HG03066 (cell line): ENCODE results near the gene C20orf204.

Source experiments
- ATAC-seq: cut with Tn5 transposase; IDR thresholded peaks from one replicate; pipeline ENCODE4 v1.9.1; 2021; ENCODE audit warnings: low read depth; ENCODE audit not compliant: unreplicated experiment

Gene C20orf204

DNA sequence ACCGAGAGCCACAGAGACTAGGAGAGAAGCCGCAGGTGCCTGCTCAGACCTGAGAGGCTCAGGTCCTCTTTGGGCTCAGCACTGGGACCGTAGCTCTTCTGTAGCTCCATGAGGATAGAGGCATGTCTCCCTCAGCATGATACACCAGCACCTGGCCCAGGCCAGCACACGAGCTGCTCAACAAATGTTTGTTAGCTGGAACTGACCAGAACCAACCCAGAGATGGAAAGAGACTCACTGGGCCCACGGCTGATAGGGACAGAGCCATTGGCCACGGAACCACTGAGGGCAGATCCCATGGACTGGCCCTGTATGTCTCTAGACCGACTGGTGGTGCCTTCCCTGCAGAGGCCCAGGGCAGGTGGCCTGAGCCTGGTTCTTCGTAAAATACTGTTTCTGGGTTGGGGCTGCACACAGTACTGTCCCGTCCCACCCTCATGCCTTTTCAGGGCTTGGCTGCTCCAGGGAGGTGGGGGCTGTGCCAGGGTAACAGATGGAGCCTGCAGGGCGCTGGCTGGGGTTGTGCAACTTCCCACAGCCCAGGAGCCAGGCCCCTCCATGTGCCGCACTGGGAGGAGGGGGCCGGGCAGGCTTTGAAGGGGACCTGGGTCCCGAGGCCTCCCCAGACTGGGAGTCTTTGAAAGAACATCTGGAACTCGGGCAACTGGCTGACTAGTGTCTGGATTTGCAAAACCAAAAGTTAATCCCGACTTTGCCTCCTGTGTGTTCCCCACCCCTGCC, 5.2 kb downstream of the C20orf204 start:
- no peak for ATAC-seq

DNA sequence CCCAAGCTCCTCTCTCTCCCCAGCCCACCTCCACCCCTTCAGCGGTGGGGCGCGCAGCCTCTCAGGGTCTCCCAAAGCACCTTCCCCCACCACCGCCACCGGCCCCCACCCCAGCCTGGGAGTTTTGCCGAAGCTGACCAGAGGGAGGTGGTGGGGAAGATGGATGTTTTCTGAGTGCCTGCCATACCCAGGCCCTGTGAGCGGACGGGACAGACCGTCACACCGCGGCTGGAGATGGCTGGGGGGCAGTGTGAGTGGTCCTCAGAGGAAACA, 5.7 kb downstream of the C20orf204 start:
- no peak for ATAC-seq

DNA sequence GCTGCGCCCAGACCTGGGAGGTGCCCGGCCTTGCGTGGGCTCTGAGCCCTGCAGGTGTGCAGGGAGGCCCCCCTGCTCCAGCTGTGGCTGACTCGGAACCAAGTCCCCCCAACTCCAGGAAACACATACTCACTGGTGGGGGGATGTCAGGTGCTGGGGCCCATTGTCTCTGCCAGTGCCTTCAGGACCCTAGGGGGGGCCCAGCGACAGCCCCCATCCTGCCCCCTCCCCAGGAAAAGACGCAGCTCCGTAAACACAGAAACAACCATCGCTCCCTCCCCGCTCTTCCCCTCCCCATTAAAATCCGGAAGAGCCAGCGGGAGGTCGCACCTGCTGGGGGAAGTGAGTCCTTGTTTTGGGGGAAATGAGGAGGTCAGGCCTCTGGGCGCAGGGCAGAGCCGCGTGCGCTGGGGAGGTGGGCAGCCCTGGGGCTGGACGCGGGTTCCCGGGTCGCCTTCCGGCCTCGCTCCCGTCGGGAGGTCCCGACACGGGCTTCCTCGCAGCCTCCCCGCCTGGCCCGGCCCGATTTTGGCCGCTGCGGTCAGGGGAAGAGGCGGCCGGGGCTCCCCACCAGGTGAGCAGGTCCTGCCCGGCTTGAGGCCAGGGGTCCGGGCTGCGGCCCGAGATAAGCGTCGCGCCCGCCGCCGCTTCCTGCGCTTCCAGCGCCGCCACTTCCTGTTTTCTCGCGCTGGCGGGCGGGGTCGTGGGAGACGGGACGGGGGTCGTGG, 6.2 kb downstream of the C20orf204 start:
- no peak for ATAC-seq

DNA sequence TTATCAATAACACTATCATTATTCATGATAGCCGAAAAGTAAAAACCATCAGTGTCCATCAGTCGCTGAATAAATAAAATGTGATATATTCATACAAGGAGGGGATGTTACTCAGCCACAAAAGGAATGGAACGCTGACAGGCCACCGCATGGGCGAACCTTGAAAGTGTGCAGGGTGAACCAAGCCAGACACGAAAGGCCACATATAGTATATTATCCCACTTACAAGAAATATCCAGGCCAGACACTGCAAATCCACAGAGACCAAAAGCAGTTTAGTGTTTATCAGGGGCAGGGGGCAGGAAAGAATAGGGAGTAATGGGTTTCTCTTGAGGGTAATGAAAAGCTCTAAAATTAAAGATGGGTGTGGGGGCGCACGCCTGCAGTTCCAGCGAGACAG, 7.8 kb downstream of the C20orf204 start:
- ATAC-seq = no peak

DNA sequence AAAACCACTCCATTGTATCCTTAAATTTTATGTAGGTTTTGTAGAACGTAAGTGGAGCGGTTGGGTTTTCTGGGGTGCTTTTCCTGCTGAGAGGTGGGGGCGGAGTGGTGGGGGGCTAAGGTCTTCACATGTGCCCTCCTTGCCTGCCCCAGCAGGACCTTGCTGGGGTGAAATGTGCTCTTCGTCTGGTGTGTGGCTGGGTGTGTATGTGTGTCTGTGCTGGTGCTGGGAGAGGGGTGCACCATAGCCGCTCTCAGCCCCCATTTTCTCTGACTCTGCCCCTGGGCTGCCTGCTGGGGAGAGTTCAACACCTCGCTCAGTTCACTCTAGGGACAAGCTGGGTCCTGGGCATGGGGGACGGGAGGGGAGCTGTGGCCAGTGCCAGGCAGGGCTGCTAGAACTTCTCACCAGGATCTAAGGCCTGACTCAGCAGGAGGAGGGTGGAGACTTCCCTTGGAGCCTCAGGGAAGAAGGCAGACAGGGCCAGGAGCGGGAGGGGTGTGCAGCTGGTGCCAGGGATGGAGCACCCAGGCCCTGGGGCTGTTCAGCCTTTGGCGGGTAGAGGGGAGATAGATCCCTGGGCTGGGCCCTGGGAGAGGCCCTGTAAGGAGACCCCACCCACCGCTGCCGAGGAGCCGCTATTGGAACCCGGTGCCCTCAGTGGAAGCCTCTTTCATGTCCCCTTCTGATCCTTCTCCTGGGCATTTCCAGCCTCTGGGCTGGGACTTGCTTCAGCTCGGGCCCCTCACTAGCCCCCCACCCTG, 8.7 kb downstream of the C20orf204 start:
- ATAC-seq = no peak

DNA sequence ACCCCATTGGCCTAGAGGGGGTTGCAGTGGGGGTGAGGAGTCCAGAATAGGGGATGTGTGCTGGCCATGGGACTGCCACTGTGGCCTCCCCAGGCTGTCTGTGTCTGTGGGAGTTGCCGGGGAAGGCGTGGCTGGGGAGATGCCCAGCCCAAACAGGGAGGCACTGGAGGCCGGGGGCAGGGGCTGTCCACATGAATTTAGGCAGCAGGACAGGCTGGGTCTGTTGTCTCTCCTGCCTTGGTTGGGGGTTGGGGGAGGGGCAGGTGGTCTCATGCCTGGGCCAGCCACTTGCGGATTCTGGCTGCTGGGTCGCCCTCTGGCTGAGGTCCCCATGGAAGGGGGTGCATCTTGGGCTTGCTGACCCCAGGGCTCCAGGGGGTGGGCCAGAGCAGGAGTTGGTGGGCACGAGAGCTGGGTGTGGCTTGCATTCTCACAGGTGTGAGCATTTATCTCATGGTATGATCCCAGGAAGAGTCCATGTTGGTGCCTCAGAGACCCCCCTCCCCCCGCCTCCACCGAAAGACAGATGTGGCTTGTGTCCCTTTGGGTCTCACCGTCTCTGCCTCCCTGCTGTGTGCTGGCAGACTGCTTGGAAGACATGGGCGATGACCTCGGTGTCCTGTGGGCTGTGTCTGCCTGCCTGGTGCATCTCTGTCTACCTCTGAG, 9.5 kb downstream of the C20orf204 start:
- ATAC-seq = no peak

DNA sequence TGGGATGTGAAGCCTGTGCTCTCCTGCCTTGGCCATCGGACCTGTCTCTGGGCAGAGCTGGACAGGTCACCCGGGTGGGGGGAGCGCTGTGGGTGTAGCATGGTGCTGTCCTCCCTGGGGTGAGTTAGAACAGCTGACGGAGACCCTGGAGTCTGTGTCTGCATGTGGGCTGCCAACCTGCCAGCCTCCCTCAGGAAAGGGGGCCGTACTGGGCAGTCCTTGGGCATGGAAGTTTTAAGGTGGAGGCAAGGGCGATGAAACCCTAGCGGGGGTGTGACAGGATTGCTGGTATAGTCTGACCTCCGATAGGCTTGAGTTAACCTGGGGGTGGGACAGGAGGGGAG, 11.0 kb downstream of the C20orf204 start:
- ATAC-seq = no peak

DNA sequence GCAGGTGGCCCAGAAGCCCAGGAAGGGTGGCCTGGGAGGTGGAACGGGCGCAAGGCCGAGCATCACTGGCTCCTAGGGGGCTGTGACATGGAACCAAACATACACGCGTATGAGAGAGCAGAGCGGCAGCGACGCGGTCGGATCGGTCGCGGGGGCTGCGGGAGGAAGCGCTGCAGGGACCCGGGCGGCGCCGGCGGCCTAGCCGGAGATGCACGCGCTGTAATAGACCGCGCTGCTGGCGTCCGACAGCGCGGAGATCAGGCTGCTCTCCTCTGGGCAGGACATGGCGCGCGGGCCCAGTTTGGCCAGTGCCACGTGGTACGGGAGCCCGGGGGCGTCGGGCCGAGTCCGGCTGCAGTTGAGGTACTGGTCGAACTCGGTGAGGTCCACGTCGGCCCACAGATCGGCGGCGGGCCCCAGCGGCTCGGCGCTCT, 12.0 kb downstream of the C20orf204 start:
- ATAC-seq = no peak

DNA sequence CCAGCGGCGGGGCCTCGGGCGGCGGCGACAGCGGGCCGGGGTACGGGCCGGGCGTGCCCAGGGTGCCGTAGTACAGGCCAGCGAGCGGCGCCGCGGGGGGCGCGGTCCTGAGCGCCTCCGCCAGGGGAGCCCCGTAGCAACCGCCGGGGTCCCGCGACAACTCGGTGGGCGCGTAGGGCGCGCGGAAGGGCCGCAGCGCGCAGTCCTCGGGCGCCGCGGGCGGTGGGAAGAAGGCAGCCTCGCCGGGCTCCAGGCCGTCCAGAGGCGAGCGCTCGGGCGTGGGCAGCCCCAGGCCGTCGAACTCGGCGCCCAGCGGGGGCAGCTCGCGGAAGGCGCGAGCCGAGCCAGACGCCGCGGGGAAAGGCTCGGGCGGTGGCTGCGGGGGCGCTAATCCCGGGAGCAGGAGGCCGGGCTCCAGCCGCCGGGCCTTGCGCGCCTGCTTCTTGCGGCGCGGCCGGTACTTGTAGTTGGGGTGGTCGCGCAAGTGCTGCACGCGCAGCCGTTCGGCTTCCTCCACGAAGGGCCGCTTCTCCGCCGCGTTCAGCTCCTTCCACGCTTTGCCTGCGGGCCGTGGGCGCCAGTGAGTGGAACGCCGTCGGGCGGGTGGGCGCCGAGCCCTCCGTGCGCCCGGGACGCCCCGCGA, 12.5 kb downstream of the C20orf204 start:
- no peak for ATAC-seq

DNA sequence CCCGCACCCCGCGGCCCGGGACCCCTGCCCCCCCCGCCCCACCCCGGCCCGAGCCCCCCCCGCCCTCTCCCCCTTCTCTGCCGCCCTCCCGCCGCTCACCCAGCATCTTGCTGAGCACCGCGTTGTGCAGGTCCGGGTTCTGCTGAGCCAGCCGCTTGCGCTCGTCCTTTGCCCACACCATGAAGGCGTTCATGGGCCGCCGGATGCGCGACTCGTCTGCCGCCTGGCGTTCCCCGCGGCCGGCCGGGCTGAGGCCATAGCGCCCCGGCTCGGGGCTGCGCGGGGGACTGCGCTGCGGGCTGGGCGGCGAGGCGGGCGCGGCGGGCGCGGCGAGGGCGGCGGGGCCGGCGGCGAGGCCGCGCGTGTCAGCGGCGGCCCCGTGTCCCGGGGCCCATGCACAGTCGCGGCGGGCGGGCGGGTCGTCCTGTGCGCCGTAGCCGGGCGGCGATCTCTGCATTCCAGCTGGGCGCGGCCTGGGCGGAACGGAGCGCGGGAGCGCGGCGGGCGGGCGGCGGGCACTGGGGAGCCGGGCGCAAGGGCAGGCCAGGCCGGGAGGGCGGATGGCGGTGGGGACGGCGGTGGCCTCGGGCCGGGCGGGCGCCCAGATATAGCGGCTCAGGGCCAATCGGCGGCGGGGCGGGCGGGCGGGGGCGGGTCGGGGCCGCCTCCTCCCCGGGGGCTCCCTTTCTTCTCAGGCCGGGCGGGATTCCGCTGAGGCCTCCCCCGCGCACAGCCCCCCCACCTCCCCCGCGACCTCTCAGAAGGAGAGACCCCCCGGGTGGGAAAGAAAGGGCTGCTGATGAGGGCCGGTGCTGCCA, 13.3 kb downstream of the C20orf204 start, which contains the start of gene SOX18:
TSS of gene SOX18 (minus strand) at position 580 of the 818 bp plus-strand sequence. CDS start at position 457, 123 bp downstream.
- no peak for ATAC-seq

DNA sequence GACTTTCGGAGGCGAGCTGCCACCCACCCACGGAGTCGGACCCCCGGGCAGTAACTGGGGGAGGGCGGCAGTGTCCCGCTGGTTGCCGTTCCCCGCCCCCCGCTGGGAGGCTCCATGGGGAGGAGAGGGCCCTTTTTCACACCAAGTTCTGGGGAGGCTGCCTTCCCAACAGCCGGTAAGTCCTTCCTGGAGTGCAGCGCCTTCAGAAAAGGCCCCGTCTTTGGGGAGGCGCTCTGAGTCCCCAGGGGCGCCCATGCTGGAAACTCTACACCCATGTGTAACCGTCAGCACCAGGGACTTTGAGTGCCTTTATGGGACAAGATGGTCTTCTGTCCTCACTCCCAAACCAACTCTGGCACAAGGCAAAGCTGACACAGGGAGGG, 13.9 kb downstream of the C20orf204 start:
- ATAC-seq = no peak

DNA sequence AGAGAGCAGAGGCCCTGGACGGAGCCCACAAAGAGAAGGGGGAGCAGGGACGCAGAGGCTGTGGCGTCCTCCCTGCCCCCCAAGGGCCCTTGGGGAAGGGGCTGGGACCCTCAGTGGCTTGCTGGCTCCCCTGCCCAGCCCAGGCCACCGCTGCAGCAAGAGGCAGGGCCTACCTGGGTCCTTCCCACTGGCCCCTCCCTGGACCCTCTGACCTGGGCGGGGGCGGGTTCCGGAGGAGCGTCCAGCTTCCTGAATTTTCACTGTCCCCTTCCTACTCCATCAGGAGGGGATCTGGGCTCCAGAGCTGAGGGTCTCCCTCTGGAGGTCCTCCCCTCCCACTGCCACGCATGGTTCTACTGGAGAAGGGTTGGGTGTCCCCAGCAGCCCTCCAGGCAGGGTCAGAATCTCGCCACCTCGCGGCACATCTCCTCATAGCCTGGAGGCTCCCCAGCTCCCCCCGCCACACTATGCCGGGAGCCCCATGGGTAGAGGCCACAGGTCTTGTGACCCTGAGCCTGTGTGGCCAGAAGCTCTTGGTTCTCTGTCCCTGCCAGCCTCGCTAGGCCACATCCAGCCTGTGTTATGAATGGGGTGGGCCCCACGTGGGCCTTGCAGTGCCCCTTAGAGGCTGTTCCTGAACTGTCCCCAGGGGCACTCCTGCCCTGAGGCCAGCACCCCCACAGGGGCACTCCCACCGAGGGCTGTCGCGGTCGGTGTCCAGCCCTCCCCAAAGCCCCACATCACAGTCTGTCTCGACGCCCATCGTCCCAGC, 14.5 kb downstream of the C20orf204 start:
- no peak for ATAC-seq

DNA sequence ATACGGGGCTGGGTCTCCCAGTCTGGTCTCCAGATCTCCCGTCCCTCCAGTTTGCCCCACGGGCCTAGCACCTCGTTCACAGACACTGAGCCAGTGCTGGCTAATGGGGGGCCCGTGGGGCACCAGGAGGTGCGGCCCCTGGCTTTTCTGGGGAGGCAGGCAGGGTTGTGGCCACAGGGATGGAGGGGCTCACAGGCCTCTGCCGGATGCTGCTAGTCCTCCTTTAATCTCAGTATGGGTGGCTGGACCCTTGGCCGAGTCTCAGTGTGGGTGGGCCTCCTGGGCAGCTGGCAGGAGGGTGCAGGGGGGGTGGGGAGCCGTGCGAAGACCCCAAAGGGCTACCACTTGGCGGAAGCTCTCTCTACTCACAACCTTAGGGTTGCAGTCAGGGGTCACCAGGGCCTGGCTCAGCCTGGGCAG, 15.1 kb downstream of the C20orf204 start:
- no peak for ATAC-seq

DNA sequence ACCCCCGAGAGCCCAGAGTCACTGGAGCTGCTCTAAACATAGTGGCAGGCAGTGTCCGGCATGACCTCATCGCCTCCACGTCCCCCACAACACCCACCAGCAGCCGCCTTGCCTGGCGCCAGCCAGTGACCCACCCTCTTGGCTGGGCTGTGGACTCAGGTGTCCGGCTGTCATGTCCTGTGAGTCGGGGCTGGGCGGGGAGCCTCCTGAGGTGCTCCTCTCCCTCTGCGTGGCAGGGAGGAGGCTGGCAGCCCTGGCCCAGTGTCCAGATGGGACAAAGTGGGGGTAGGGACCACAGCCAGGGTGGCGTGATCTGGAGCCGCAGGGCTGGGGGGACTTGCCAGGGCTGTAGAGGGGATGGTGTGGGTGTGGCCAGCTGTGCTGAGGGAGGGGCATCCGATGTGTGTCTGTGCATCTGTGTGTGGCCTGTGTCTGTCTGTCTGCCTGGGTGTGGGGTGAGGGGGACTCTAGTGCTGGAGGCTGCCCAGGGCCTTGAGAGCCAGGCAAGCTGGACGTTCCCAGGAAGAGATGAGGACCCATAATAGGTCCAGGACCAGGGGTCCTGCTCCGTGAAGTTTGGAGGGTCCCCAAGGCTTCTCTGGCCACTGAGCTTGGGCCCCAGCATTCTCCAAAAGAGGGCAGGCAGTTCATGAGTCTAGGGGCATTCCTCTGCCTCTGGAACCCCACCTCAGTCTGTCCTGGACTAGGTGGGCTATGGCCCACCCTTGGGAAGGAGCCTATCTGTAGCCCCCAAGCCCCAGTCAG, 15.8 kb downstream of the C20orf204 start:
- no peak for ATAC-seq

DNA sequence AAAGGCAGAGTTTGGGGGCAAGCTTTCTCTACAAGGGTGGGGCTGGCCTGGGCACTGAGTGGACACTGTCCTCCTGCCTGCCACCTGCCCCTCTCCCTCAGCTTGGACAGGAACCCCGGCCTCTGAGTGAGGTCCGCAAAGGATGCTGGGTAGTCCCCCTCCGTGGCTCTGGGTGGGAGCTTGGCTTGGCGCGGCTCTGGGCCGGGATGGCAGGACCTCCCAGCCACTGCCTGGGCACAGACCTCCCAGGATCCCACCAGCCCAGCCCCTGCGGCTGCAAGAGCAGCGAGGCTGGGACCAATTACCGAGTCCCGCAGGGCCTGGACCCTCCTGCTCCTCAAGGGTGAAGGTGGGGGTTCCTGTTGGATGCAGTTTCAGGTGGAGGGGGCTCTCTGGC, 16.3 kb downstream of the C20orf204 start:
- no peak for ATAC-seq

DNA sequence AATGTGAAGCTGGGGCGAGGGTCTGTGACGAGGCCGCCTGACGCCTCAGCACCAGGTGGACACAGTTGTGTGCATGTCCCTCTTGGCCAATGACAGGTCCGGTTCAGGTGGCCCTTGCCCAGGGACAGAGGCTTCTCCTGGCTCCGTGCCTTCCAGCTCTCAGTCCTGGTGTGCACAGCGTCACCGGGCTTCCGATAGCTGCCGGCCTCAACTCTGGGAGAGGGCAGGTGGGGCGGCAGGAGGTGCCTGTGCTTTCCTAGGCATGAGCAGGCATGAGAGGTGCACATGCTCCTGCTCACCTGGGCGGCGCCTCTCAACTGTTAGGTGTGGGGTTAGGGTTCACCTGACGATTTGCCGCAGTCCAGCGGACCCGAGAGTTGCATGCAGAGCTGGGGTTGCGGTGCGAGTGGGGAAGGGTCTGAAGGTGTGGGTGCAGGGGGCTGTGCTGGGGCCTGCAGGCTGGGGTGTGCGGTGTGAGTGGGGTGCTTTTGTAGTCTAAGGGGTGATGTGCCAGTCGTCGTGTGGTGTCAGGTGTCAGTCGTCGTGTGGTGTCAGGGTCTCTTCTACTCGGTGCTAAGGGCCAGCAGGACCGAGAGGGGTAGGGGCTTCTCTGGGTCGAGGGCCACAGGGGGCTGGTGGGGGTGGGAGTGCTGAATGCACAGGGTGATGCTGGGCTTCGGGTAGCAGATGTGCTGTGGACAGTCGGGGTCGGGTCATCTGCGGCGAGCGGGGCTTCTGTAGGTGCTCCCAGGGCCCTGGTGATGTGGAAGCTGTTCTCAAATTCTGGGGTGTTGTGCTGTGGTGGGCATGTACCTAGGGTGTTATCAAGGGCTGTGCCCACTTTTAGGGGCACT, 17.2 kb downstream of the C20orf204 start:
- no peak for ATAC-seq

DNA sequence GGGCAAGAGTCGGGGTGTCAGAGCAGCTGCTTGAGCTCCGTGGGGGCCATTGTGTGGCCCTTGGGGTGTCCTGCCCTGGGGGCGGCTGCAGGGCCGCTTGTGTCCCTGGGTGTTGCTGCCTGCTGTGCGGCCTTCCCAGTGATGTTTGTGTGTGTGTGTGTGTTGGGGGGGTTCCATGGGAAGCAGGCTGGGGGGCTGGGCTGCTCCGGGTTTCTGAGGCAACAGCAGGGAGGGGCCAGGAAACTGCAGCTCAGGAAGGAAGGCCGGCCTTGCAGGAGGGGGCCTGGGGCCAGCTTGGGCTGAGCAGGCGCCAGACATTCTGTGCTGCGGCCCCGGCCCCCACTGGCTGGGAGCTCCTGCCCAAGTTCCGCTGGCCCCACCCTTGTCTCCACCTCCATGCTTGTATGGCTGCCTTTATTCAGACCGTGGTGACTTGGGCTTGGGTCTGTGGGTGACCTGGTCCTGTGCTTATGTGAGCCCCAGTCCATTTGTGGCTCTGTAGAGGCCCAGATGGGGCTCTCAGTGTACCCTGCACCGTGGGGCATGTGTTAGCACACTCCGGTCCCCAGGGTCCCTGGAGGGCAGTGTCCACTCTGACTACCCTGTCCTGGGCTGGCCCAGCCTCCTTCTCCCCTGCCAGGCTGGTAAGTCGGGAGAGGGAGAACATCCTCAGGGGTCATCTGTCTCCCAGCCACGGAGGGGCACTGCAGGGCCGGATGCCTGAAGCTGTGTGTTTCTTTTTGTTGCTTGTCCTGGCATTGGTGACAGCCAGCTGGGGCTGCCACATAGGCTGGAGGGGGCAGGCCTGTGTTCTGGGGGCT, 18.1 kb downstream of the C20orf204 start:
- ATAC-seq = no peak
